Stimulated activated CD8-positive, alpha-beta memory T cell treated with anti-CD3 and anti-CD28 coated beads, Interleukin-7, amount 100 ng/mL, for 4 hours (primary cell): ENCODE results near the gene FBLIM1.
"Not testable (repeated sequence)": the region's sequence is repeated elsewhere in the genome, so short reads cannot be mapped to it uniquely, and the experiment has no call there.

Experiments
- DNase-seq, 2 donors: peaks; one replicate each; pipeline ENCODE4 v3.0.0-alpha.2; 2020; ENCODE audit warnings: low read depth in 2 of 2

The FBLIM1 gene

DNA sequence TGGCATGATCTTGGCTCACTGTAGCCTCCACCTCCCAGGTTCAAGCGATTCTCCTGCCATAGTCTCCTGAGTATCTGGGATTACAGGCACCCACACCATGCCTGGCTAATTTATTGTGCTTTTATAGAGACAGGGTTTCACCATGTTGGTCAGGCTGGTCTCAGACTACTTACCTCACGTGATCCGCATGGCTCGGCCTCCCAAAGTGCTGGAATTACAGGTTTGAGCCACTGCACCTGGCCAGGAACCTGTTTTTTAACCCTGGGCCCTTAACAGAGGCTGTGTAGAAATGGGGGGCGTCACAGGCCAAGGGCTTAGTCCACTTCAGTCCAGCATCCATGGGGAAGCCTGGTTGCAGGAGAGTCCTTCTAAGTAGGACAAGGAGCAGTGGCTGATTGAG is 9.3 kb downstream of the FBLIM1 start:
- DNase-seq: no peak

DNA sequence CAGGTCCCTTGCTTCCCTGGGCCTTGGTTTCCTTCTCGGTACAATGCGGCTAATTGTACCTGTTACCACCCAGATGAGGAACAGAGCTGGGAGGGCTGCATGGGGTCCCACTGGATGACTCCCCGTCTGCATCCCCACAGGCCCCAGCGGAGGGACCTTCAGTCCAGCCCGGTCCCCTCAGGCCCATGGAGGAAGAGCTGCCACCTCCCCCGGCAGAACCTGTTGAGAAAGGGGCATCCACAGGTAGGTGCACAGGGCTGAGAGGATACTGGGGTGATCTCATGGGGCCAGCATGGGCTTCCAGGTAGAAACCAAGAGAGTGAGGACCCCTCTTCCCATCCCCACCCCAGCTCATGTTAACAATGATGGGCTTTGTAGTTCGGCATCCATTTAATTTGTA is 9.8 kb downstream of the FBLIM1 start:
- DNase-seq: no peak

- DNase-seq: no peak
Measured at GRCh38 chr1:15770313-15770962, 11.8 kb downstream of the FBLIM1 start.

- no peak for DNase-seq
Measured at GRCh38 chr1:15771836-15772515, 13.4 kb downstream of the FBLIM1 start.

DNA sequence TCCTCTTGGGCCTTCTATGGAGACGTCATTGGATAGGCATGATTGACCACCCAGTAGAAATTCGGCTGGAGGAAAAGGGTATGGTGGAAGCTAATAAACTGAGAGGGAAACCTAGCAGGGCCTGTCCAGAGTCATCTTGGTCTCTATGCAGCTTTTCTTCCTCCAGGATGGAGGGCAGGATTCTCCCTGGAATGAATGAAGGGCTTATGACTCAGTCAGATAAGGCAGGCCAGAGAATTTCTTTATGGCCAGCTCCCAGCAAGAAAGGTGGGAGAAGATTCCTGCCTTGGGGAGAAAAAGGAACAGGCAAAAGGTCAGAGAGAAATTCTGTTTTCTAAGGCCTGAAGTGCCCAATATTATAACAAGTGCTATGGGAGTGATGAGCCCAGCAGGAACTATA is 17.1 kb downstream of the FBLIM1 start:
- no peak for DNase-seq

- DNase-seq: no peak
Measured at GRCh38 chr1:15777909-15778707, 19.5 kb downstream of the FBLIM1 start.

GRCh38 chr1:15785683-15786082 is 27.1 kb downstream of the FBLIM1 start:
- no peak for DNase-seq

GRCh38 chr1:15786581-15786980 is 28.0 kb downstream of the FBLIM1 start:
- no peak for DNase-seq

- DNase-seq: no peak
Measured at GRCh38 chr1:15788624-15789301, 30.2 kb downstream of the FBLIM1 start.

DNA sequence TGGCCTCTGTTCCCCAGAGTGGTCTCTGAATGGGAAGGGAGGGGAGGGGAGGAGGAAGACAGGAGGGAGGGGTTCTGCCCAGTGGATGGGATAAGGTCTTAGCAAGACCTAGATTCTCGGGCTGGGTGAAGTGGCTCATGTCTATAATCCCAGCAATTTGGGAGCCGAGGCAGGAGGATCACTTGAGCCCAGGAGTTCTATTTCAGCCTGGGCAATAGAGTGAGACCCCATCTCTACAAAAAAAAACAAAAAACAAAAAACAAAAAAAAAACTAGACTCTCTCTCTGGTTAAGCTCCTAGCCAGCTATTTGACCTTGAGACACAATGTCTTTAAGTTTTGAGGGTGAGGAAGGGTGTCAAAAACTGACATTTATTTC is 37.5 kb downstream of the FBLIM1 start:
- DNase-seq: no peak

DNA sequence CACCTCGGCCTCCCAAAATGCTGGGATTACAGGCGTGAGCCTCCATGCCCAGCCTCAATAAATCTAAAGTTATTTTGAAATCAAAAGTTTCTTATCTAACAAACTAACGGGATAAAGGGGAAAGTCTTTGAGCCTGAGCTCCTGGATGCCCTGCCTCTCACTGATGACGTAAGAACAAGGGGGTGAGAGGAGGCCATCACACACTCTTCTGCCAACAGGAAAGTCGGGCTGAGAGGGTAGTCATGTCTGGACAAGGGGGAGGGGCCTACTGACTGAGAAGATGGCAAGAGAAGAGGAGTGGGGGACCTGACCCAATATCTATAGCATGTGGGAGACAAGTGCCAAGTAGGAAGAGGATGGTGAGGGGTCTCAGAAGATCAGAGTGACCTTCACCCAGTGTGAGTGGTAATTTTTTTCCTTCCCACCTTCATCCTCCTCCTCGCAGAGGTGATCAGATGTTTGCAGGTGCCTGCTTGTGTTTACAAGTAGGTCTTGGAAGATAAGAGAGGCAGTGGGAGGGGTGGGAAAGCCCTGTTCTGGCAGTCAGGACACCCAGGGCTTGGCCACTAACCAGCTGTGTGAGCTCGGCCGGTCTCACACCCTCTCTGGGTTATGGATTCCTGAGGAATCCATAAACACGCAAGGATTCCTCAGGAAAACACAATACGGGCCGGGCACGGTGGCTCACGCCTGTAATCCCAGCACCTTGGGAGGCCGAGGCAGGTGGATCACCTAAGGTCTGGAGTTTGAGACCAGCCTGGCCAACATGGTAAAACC is 39.2 kb downstream of the FBLIM1 start:
- DNase-seq: no peak

DNA sequence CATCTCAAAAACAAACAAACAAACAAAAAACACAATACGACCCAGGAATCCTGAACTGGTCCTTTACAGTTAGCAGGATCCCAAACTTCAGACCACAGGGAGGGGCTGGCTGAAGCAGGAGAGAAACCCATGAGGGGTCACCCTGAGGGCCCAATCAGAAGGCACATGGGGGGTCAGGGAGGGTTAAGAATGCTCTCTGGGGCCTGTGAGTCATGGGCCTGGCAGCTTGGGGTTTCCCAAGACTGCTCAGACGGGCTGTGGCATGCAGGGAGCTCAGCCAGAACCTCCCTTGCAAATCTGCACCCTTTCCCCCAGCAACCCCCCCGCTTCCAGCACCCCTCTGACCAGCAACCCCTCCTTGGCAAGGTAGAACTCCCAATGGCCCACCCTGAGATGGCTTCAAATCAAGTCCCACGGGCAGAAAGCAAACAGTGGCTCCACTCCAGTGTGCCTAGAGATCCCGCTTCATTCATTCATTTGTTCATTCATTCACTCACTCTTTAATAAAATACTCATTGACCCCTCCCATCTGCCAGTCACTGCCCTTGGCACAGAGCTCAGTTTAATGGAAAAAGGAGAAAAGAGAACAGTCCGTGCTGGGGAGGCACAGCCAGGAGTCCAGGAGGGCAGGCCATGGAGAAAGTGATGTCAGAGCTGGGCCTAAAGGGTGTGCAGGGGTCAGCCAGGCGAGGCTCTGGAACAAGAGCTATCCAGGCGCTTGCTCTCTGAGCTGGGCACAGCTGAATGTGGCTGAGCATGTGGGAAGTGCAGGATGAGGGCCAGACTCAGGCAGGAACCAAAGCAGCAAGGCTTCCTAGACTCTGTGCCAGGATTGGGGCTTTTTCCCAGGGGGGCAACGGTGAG is 40.6 kb downstream of the FBLIM1 start:
- DNase-seq: no peak

DNA sequence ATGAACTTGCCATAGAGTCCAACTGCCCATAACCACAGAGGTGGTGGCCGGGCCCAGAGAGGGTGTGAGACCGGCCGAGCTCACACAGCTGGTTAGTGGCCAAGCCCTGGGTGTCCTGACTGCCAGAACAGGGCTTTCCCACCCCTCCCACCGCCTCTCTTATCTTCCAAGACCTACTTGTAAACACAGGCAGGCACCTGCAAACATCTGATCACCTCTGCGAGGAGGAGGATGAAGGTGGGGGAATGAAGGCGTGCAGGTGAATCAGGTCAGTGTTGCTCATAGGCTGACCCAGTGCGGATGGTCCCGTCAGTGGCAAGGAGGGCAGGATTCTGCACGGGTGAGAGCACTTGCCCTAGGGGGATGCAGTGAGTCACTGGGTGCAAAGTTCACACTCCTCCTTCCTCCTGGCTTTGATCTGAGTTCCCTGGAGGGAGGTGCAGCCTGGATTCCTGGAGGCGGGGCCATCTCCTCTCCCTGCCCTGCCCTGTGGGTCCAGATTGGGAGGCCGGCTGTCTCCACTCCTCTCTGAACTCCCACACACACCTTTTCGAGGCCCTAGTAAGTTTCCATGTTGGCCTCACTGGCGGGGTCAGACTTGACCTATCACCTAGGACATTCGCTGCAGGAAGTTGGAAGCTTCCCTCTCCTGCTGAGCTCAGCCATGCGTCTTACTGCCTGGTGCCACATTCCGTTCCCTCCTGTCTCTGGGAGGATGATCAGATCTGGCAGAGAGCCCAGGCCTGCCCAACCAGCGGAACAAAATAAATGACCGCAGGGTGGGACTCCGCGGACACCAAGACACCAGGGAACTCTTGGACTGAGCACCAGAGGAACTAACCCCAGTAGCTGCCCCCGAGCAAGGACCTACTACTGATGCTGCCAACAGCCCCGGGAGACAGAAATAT is 41.6 kb downstream of the FBLIM1 start:
- DNase-seq: no peak

DNA sequence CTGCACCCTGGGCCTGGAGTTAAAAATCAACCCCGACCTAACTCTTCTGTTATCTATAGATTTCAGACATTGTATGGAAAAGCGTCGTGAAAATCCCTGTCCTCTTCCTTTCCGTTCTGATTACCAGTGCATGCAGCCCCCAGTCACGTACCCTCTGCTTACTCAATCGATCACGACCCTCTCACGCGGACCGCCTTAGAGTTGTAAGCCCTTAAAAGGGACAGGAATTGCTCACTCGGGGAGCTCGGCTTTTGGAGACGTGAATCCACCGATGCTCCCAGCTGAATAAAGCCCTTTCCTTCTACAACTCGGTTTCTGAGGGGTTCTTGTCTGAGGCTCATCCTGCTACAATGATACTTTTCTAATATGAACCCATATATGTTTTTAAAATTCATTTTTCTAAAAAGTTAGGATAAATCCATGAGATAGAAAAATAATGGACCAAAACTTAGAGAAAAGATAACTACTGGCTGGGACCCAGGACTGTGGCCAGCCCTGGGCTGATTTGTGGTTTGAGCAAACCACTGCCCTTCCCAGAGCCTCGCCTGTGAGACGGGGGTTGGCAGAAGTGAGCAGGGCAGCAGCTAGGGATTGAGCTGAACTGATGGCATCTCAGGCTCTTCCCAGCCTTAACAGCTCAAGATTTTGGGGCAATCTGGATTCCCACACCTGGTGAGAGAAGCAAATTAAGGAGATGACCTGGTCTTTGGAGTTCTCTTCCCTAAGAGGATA is 43.8 kb downstream of the FBLIM1 start:
- no peak for DNase-seq

- no peak for DNase-seq
Measured at GRCh38 chr1:15803380-15803779, 44.8 kb downstream of the FBLIM1 start.

DNA sequence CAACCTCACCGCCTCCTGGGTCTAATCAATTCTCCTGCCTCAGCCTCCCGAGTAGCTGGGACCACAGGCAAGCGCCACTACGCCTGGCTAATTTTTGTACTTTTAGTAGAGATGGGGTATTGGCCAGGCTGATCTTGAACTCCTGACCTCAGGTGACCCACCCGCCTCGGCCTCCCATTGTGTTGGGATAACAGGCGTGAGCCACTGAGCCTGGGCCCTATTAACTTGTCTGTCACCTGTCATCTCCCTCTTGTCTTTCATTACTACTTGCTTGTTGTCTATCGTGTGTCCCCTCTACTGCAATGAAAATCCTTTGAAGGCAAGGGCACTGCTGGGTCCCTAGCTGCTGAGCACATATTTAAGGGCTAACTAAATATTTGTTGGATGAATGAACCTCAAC is 45.5 kb downstream of the FBLIM1 start:
- DNase-seq: no peak

GRCh38 chr1:15807121-15807520 is 48.5 kb downstream of the FBLIM1 start:
- no peak for DNase-seq

GRCh38 chr1:15807549-15807948 is 49.0 kb downstream of the FBLIM1 start, which contains the start of gene UQCRHL:
Gene UQCRHL, minus strand, starts transcription at chr1:15807649. Its CDS starts 0 bp downstream, at chr1:15807649.
- DNase-seq: not testable (repeated sequence)

DNA sequence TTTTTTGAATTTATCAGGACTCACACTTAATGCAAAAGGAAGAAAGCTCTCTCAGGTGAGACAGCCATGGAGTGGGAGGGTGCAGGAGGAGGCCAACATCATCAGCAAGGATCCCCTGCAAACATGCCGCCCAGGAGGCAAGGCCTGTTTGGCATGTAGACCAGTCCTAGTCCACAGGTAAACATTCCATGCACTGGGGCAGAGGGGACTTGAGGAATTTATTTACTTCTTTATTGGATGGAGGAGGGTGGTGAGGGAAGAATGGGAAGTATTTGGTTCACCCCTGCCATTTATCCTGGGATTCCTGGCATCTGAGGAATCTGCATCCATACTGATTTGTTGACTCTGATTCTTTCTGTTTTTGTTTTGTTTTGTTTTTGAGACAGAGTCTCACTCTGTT is 50.4 kb downstream of the FBLIM1 start:
- DNase-seq: no peak
